DOHH2 (cell line): ENCODE results near the gene MIAT.

Experiments used
- EZH2phosphoT487 ChIP-seq: fragments of 200-600 bp; sonication (generic); IDR thresholded peaks from 2 replicates; pipeline ENCODE4 v1.6.1; 2017; ENCODE audit warnings: borderline replicate concordance, mild to moderate bottlenecking, antibody characterized with exemption, low read length, moderate library complexity, mixed read lengths
- TF ChIP-seq, protein P1 (sequence below): fragments of 200-600 bp; sonication (generic); IDR thresholded peaks from one replicate; pipeline ENCODE4 v1.5.1; 2014; ENCODE audit warnings: antibody characterized with exemption, mild to moderate bottlenecking, low read depth, low read length; ENCODE audit not compliant: poor library complexity, severe bottlenecking

DNA sequence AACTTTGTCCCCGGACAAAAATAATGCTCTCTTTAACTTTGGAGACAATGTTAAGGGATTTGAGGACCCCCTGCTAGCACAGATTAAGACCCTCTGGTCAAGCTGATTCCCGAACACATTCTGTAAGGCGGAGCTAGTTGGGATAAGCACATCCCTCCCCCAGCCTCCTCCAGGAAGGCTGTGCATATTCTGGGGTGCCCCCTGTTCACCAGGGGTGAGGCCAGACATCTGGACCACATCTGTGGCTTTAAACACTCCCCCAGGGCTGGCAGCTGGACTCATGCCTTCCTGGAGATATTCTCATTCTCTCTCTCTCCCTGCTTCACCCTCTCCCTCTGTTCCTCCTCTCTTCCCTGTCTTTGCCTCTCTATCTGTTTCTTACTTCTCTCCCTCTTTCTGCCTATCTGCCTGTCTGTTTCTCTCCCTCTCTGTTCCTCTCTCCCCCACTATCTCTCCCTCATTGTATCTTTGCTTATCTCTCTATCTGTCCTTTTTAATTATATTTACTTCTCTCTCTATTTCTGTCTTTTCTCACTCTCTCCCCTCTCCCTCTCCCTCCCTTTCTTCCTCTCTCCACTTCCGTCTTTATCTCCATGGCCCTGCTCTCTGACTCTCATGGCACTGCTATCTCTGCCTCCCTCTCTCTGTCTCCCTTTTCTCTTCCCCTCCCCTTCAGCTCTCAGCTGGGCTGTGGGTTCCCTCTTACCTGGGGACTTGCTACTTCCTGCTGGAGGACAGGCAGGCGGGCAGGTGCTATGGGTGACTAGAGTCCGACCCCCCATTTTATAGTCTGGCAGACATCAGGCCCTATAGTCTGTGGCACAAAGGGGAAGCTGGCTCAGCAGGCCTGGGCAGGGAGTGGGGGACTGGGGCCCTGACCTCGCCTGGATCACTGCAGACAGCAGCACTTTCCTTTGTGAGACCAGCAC, 39.9 kb upstream of the MIAT start, which contains the start of gene CRYBB1:
- TF ChIP-seq, protein P1, sequence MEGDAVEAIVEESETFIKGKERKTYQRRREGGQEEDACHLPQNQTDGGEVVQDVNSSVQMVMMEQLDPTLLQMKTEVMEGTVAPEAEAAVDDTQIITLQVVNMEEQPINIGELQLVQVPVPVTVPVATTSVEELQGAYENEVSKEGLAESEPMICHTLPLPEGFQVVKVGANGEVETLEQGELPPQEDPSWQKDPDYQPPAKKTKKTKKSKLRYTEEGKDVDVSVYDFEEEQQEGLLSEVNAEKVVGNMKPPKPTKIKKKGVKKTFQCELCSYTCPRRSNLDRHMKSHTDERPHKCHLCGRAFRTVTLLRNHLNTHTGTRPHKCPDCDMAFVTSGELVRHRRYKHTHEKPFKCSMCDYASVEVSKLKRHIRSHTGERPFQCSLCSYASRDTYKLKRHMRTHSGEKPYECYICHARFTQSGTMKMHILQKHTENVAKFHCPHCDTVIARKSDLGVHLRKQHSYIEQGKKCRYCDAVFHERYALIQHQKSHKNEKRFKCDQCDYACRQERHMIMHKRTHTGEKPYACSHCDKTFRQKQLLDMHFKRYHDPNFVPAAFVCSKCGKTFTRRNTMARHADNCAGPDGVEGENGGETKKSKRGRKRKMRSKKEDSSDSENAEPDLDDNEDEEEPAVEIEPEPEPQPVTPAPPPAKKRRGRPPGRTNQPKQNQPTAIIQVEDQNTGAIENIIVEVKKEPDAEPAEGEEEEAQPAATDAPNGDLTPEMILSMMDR, result no peak
- TF ChIP-seq EZH2phosphoT487, result no peak
